ENCODE data around the gene CASP7.

Gene CASP7

GRCh38 chr10:113666682-113667252, 12.9 kb upstream of the CASP7 start:
- no peak for DNase-seq

GRCh38 chr10:113680190-113681111, 739 bp downstream of the CASP7 start:
- no peak for DNase-seq

DNA sequence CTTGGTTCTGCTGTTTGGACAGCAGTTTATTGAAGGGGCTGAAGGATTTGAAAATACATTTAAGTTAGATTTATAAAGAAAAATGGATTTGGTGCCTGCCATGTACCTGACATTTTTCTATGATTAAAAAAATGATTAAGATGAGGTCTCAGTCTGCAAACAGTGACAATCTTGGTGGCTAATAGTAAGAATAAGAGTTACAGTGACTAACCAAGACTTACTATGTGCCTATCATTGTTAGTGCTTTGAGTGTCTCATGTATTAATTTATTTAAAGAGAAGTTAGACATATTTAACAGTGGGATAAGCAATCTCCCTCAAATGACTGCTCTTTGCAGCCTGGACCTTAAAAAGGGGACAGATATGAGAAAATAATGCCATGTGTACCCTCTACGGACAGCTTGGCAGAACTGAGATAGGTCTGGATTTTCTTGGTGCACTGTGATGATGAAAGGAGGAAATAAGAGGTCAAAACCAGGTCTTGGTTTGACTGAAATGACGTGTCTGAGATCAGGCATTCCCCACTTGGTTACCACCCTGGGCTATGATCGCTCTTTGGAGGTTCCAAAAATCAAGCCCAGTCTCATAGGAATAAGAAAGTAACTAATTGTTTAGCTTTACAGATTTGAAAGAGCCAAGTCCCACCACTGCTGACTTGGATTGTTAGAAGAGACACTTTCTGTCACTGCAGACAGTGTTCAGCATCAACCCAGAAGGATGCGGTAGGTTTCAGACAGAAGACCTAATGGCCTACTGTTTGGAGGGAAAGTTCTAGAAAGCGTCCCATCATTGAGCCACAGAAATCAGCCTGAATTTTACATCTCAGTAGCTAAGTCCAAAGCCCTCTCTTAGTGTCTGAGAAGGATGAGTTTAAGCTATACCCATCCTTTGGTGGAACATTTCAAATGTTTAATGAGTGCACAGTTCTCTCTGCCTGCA, 2.1 kb downstream of the CASP7 start:
- no peak for DNase-seq

DNA sequence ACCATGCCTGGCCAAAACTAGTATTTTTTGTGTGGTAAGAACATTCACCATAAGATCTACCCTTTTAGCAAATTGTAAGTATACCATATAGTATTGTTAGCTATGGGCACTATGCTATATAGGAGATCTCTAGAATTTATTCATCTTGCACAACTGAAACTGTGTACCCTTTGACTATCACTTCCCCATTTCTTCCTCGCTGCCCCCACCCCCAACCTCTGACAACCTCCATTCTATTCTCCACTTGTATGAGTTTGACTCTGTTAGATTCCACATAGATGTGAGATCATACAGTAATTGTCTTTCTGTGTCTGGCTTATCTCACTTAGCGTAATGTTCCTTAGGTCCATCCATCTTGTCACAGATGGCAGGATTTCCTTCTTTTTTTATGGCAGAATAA, 3.6 kb downstream of the CASP7 start:
- no peak for DNase-seq

DNA sequence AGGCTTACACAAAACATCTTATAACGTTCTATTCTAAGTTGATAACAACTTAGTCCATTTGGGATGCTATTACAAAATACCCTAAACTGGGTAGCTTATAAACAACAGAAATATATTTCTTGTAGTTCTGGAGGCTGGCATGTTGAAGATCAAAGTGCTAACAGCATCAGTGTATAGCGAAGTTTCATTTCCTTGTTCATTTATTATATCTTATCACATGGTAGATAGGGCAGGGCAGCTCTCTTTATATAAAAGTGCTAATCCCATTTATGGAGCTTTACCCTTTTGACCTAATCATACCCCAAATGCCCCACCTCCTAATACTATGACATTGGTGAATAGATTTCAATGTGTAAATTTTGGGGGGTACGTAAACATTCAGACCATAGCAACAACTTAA, 6.3 kb downstream of the CASP7 start:
- DNase-seq = no peak

DNA sequence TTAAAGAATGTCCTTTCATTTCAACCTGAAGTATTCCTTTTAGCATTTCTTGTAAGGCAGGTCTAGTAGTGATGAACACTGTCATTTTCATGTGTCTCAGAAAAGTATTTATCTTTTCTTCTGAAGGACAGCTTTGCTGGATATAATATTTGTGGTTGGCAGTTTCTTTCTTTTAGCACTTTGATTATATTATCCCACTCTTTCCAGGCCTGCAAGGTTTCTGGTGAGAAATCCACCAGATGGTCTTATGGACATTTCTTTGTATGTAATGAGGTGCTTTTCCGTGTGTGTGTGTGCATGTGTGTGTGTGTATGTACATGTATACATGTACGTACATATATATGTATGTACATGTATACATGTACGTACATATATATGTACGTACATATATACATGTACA, 7.3 kb downstream of the CASP7 start:
- DNase-seq = no peak

DNA sequence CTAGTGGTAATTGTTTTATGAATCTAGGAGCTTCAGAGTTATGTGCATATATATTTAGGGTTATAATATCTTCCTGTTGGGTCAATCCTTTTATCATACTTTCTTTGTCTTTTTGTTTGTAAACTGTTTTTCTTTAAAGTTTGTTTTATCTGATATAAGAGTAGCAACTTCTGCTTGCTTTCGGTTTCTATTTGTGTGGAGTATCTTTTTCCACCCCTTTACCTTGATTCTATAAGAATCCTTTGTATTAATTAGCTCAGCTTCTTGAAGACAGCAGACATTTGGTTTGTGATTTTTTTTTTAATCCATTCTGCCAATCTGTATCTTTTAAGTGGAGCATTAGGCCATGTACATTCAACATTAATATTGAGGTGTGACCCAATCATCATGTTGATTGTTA, 9.3 kb downstream of the CASP7 start:
- DNase-seq = no peak

DNA sequence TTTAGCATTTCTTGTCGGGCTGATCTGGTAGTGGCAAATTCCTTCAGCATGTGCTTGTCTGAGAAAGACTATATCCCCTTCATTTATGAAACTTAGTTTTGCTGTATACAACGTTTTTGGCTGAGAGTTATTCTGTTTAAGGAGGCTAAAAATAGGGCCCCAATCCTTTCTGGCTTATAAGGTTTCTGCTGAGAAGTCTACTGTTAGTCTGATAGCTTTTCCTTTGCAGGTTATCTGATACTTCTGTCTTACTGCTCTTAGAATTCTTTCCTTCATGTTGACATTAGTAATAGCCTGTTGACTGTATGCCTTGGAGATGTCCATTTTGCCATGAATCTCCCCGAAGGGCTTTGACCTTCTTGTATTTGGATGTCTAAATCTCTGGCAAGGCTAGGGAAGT, 9.9 kb downstream of the CASP7 start:
- no peak for DNase-seq

GRCh38 chr10:113690749-113691148, 11.0 kb downstream of the CASP7 start:
- no peak for DNase-seq

DNA sequence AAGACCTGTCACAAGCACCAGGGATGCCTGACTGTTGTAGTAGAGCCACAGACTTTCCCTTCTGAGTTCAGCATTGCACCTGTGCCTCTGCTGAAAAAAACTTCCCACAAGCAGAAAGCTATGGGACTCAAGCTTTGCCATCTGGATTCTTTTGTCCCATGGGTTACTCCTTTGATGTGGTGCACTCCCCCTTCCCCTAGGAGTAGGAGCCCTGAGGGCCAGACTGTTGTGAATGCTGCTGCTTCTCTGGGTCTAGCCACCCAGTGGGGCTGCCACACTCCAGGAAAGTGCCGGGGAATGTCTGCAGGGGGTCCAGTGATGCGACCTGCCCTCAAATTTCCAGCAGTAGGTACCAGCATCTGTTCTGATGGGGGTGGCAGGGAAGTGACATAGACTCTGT, 11.7 kb downstream of the CASP7 start:
- DNase-seq = no peak

DNA sequence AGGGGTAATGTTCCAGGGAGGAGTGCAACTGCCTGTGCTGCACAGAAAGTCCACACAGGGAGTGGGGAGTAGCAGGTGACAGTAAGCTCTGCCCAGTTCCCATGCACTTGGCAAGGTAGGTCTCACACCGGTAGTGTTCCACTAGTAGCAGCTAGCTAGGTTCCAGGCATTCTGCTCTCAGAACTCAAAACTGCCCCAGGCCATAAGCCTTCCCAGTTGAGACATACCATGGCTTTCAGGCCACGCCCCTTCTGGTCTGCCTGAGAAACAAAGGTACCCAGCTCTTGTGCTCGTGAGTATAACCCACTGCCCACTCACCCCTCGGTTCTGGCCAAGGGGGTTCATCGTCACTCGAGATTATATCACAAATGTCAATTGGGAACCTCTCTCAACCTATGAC, 12.6 kb downstream of the CASP7 start:
- no peak for DNase-seq

- no peak for DNase-seq
These were observed 13.6 kb downstream of the CASP7 start for GRCh38 chr10:113693348-113693747.

DNA sequence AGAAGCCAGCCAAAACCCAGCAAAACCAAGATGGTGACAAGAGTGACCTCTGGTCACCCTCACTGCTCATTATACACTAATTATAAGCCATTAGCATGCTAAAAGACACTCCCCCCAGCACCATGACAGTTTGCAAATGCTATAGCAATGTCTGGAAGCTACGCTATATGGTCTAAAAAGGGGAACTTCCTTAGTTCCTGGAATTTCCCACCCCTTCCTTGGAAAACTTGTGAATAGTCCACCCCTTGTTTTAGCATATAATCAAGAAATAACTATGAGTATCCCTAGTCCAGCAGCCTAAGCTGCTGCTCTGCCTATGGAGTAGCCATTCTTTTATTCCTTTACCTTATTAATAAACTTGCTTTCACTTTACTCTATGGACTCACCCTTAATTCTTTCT, 16.0 kb downstream of the CASP7 start:
- DNase-seq = no peak

DNA sequence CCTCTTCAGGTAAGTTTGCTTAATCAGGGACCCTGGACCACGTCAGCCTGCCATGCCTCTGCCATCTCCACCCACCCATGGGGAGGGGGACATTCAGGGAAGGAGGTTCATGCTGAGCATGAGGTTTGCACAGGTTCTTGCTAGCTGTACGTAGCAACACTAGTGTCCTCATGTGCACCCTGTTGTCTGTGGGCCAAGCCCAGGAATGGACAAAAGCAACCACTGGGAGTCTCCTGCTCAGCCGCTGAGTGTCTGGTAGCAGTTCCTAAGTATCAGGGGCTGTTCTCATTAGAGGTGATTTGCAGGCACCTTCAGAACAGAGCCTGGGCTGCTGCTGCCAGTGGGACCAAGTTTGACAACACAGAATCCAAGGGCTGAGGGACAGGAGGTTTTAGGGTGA, 17.9 kb downstream of the CASP7 start:
- no peak for DNase-seq

DNA sequence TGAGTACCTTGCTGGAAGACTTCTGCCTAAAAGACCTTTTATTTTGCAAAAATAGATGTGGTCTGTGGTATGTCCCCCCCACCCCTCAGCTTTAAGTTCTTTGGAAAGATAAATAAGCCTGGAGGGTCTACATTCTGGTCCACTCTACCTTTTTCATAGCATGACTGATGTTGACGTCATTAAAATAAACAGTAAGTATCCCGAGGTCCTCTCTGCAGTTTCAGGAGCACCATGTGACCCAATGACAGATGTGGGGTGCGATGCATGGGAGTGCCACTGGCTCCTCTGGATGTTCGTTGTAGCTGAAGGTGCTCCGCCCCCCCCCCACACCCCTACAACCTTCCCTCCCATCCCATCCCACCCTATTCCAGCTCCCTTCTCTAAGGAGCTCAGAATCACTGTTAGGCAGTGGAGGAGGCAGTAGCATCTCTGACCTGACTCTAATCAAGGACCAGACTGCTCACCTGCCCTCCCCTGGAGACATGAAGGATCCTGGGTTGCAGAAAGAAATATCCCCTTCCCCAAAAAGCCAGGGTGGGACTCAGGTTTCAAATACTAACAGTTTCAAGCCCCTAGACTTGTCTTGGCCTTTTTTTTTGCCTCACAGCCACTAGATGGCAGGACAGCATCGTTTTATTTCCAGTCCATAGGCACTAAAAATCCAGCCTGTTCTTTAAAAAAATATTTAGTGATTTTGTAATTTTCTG, 25.1 kb downstream of the CASP7 start:
- DNase-seq = no peak

GRCh38 chr10:113705344-113705652, 25.6 kb downstream of the CASP7 start:
- DNase-seq = no peak

DNA sequence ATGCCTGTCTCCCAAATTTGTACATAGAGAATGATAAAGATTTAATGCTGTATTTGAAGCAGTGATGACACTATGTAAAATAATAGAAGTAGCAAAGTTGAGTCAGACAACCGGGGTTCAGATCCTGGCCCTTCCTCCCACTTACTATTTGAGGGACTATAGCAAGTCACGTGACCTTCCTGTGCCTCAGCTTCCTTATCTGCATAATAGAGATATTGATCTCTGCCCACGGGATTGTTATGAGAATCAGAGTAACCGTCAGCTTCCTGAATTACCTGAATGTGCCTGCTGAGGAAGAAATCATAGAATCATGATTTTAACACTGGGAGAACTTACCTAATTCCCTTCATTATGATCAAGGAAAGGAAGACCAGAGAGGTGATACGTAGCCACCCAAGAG, 26.9 kb downstream of the CASP7 start:
- no peak for DNase-seq

DNA sequence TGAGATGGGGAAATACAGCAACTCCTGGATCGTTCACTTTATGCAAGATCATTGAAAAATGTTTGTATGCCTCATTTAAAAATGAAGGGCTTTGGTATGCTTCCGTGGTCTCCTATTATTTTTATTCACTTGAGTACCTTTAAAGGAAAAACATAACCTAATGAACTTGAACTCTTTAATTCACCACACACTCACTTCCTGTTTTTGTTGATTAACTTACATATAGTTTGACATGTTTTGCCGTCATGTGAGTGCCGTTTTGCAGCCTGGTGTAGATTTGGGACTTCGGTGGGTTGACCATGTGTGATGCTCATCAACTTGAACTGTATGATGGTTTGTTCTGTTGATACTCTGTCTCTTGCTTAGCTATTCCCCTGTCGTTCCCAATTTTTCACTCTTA, 28.9 kb downstream of the CASP7 start:
- no peak for DNase-seq

- no peak for DNase-seq
These were observed 29.6 kb downstream of the CASP7 start for GRCh38 chr10:113709221-113709838.

GRCh38 chr10:113711142-113711541, 31.4 kb downstream of the CASP7 start:
- no peak for DNase-seq

- no peak for DNase-seq
These were observed 32.3 kb downstream of the CASP7 start for GRCh38 chr10:113712024-113712423.

DNA sequence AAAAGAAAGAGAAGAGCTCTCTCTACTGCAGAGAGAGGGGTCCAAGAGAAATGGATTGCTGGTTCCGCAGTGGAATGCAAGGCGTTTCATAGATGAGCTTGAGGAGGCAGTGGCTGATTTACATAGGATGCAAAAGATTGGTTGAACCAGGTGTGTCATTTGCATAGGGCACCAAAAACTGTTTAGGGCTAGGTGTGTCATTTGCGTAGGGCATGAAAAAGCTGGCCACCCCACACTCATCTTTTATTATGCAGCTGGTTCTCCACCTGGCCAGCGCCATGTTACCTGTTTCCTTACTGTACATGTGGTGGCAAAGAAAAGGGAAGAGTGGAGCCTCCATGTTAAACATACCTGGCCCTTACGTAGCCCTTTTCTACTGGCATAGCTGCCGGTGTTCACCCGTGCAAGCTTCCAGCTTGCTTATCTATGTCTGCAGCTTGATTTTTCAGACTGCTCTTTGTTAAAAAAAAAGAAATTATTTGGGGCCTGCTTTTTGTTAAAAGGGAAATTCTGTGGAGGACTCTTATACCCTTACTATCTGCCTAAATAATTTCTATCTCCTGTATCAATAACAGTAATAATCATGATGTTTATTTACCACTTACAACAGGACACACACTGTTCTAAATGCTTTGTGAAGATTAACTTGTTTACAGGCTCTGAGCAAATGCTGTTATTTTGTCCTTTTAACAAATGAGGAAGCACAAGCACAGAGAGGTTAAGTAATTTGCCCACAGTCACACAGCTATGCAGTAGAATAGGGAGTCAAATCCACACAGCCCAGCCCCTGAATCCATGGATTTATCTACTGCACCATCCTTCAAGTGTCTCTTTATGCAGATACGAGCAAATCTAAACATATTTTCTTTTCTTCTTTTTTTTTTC, 33.3 kb downstream of the CASP7 start:
- no peak for DNase-seq

Measured in DMS 273 treated with DMSO at 0.1 percent for 48 hours (cell line).